ENCODE data around the gene GLS. TPM values are rescaled to one million over a fixed set of nuclear protein-coding genes. Genes with fewer than 3 reads are reported as not detected.

The GLS gene
- total and polyA plus RNA-seq, 9 of the 15 experiments (the other 6 are each of a cell fraction or from before 2014, with no cell fraction given): 13.7 to 77.5 (median 48.2) TPM

- TF ChIP-seq, protein P1, sequence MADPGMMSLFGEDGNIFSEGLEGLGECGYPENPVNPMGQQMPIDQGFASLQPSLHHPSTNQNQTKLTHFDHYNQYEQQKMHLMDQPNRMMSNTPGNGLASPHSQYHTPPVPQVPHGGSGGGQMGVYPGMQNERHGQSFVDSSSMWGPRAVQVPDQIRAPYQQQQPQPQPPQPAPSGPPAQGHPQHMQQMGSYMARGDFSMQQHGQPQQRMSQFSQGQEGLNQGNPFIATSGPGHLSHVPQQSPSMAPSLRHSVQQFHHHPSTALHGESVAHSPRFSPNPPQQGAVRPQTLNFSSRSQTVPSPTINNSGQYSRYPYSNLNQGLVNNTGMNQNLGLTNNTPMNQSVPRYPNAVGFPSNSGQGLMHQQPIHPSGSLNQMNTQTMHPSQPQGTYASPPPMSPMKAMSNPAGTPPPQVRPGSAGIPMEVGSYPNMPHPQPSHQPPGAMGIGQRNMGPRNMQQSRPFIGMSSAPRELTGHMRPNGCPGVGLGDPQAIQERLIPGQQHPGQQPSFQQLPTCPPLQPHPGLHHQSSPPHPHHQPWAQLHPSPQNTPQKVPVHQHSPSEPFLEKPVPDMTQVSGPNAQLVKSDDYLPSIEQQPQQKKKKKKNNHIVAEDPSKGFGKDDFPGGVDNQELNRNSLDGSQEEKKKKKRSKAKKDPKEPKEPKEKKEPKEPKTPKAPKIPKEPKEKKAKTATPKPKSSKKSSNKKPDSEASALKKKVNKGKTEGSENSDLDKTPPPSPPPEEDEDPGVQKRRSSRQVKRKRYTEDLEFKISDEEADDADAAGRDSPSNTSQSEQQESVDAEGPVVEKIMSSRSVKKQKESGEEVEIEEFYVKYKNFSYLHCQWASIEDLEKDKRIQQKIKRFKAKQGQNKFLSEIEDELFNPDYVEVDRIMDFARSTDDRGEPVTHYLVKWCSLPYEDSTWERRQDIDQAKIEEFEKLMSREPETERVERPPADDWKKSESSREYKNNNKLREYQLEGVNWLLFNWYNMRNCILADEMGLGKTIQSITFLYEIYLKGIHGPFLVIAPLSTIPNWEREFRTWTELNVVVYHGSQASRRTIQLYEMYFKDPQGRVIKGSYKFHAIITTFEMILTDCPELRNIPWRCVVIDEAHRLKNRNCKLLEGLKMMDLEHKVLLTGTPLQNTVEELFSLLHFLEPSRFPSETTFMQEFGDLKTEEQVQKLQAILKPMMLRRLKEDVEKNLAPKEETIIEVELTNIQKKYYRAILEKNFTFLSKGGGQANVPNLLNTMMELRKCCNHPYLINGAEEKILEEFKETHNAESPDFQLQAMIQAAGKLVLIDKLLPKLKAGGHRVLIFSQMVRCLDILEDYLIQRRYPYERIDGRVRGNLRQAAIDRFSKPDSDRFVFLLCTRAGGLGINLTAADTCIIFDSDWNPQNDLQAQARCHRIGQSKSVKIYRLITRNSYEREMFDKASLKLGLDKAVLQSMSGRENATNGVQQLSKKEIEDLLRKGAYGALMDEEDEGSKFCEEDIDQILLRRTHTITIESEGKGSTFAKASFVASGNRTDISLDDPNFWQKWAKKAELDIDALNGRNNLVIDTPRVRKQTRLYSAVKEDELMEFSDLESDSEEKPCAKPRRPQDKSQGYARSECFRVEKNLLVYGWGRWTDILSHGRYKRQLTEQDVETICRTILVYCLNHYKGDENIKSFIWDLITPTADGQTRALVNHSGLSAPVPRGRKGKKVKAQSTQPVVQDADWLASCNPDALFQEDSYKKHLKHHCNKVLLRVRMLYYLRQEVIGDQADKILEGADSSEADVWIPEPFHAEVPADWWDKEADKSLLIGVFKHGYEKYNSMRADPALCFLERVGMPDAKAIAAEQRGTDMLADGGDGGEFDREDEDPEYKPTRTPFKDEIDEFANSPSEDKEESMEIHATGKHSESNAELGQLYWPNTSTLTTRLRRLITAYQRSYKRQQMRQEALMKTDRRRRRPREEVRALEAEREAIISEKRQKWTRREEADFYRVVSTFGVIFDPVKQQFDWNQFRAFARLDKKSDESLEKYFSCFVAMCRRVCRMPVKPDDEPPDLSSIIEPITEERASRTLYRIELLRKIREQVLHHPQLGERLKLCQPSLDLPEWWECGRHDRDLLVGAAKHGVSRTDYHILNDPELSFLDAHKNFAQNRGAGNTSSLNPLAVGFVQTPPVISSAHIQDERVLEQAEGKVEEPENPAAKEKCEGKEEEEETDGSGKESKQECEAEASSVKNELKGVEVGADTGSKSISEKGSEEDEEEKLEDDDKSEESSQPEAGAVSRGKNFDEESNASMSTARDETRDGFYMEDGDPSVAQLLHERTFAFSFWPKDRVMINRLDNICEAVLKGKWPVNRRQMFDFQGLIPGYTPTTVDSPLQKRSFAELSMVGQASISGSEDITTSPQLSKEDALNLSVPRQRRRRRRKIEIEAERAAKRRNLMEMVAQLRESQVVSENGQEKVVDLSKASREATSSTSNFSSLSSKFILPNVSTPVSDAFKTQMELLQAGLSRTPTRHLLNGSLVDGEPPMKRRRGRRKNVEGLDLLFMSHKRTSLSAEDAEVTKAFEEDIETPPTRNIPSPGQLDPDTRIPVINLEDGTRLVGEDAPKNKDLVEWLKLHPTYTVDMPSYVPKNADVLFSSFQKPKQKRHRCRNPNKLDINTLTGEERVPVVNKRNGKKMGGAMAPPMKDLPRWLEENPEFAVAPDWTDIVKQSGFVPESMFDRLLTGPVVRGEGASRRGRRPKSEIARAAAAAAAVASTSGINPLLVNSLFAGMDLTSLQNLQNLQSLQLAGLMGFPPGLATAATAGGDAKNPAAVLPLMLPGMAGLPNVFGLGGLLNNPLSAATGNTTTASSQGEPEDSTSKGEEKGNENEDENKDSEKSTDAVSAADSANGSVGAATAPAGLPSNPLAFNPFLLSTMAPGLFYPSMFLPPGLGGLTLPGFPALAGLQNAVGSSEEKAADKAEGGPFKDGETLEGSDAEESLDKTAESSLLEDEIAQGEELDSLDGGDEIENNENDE (IDR thresholded peaks at IDR 0.05; ENCODE audit: low read depth, low read length): no peak
- no peak for TF ChIP-seq ZNF133 (CRISPR knock-in tag; IDR thresholded peaks at IDR 0.05)
- TF ChIP-seq CXXC5 (CRISPR knock-in tag; IDR thresholded peaks at IDR 0.05): peak; percentile 47; the same call in 1 of the 2 replicates
- TF ChIP-seq TSC22D4 (tag; IDR thresholded peaks at IDR 0.05): no peak
- TF ChIP-seq, protein P2, sequence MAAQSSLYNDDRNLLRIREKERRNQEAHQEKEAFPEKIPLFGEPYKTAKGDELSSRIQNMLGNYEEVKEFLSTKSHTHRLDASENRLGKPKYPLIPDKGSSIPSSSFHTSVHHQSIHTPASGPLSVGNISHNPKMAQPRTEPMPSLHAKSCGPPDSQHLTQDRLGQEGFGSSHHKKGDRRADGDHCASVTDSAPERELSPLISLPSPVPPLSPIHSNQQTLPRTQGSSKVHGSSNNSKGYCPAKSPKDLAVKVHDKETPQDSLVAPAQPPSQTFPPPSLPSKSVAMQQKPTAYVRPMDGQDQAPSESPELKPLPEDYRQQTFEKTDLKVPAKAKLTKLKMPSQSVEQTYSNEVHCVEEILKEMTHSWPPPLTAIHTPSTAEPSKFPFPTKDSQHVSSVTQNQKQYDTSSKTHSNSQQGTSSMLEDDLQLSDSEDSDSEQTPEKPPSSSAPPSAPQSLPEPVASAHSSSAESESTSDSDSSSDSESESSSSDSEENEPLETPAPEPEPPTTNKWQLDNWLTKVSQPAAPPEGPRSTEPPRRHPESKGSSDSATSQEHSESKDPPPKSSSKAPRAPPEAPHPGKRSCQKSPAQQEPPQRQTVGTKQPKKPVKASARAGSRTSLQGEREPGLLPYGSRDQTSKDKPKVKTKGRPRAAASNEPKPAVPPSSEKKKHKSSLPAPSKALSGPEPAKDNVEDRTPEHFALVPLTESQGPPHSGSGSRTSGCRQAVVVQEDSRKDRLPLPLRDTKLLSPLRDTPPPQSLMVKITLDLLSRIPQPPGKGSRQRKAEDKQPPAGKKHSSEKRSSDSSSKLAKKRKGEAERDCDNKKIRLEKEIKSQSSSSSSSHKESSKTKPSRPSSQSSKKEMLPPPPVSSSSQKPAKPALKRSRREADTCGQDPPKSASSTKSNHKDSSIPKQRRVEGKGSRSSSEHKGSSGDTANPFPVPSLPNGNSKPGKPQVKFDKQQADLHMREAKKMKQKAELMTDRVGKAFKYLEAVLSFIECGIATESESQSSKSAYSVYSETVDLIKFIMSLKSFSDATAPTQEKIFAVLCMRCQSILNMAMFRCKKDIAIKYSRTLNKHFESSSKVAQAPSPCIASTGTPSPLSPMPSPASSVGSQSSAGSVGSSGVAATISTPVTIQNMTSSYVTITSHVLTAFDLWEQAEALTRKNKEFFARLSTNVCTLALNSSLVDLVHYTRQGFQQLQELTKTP (IDR thresholded peaks at IDR 0.05; ENCODE audit: low read depth in 1 of 2, partially characterized antibody in 2 of 2): peak in 1 of 2 experiments; percentile 23
- TF ChIP-seq, protein P3, sequence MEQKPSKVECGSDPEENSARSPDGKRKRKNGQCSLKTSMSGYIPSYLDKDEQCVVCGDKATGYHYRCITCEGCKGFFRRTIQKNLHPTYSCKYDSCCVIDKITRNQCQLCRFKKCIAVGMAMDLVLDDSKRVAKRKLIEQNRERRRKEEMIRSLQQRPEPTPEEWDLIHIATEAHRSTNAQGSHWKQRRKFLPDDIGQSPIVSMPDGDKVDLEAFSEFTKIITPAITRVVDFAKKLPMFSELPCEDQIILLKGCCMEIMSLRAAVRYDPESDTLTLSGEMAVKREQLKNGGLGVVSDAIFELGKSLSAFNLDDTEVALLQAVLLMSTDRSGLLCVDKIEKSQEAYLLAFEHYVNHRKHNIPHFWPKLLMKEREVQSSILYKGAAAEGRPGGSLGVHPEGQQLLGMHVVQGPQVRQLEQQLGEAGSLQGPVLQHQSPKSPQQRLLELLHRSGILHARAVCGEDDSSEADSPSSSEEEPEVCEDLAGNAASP (IDR thresholded peaks at IDR 0.05): no peak
- no peak for TF ChIP-seq ZNF79 (CRISPR knock-in tag; IDR thresholded peaks at IDR 0.05; ENCODE audit: low read depth)
- TF ChIP-seq FOXK1 (CRISPR knock-in tag; IDR thresholded peaks at IDR 0.05; ENCODE audit: borderline replicate concordance): no peak
Measured at GRCh38 chr2:190896477-190896876, 15.9 kb downstream of the GLS start (continued).

Measured in K562 (cell line).